Smooth muscle cell (in vitro differentiated cells): ENCODE results near the gene HSPD1. TPM values are rescaled to one million over a fixed set of nuclear protein-coding genes. Genes with fewer than 3 reads are reported as not detected.

Experiments used
- DNase-seq: peaks from one replicate; lab custom pipeline; 2025; ENCODE audit not compliant: unreplicated experiment; lab: John Stamatoyannopoulos, UW
- H2AFZ ChIP-seq: fragments of 200-600 bp; sonication (generic); 2 replicates; pipeline ENCODE4 v1.6.0; 2016; ENCODE audit warnings: antibody characterized with exemption, low read depth, mild to moderate bottlenecking
- H3F3A ChIP-seq: fragments of 200-600 bp; sonication (generic); 2 replicates; pipeline ENCODE4 v1.6.0; 2017; ENCODE audit warnings: antibody characterized with exemption, low read depth
- H3K27ac ChIP-seq: fragments of 200-600 bp; sonication (generic); 2 replicates; pipeline ENCODE4 v1.5.1; 2016; ENCODE audit warnings: low read depth, mild to moderate bottlenecking
- H3K27me3 ChIP-seq: fragments of 200-600 bp; sonication (generic); 2 replicates; pipeline ENCODE4 v1.6.1; 2016; ENCODE audit warnings: low read depth, mild to moderate bottlenecking
- H3K36me3 ChIP-seq: fragments of 200-600 bp; sonication (generic); 2 replicates; pipeline ENCODE4 v1.5.1; 2016; ENCODE audit warnings: low read depth
- H3K4me1 ChIP-seq: fragments of 200-600 bp; sonication (generic); 2 replicates; pipeline ENCODE4 v1.5.1; 2016; ENCODE audit warnings: low read depth
- H3K4me2 ChIP-seq: fragments of 200-600 bp; sonication (generic); 2 replicates; pipeline ENCODE4 v1.6.0; 2016; ENCODE audit warnings: mild to moderate bottlenecking
- H3K4me3 ChIP-seq: fragments of 200-600 bp; sonication (generic); 2 replicates; pipeline ENCODE4 v1.5.1; 2016; ENCODE audit warnings: mild to moderate bottlenecking
- H3K79me2 ChIP-seq: fragments of 200-600 bp; sonication (generic); 2 replicates; pipeline ENCODE4 v1.6.0; 2016; ENCODE audit warnings: low read depth, mild to moderate bottlenecking
- H3K9ac ChIP-seq: fragments of 200-600 bp; sonication (generic); 2 replicates; pipeline ENCODE4 v1.6.0; 2016; ENCODE audit warnings: low read depth
- H3K9me3 ChIP-seq: fragments of 200-600 bp; sonication (generic); replicated peaks from 2 replicates; pipeline ENCODE4 v1.5.1; 2016; ENCODE audit warnings: low read depth
- H4K20me1 ChIP-seq: fragments of 200-600 bp; sonication (generic); 2 replicates; pipeline ENCODE4 v1.6.0; 2016; ENCODE audit warnings: low read depth
- WGBS: methylation state at CpG from one replicate; pipeline ENCODE4 v1.1.7; 2016; ENCODE audit warnings: low lambda C conversion rate; 5-methylcytosine and 5-hydroxymethylcytosine counted together
- polyA plus RNA-seq: library from polyadenylated mRNA; unstranded; fragments of >200 nt; fragmentation: Nextera tagmentation; extraction: Ambion mirVana; gene quantifications from 2 replicates; pipeline ENCODE4 v1.2.1, GENCODE V29; 2016
- total RNA-seq: library from RNA; depleted of rRNA; stranded (reverse); fragments of >200 nt; gene quantifications from 2 replicates; pipeline ENCODE4 v1.2.3, GENCODE V29; 2014
- TF ChIP-seq, protein P1 (sequence below): fragments of 200-600 bp; sonication (generic); IDR thresholded peaks from 2 replicates; pipeline ENCODE4 v1.5.1; 2017; ENCODE audit warnings: borderline replicate concordance, mild to moderate bottlenecking, antibody characterized with exemption; ENCODE audit not compliant: insufficient read depth, poor library complexity, severe bottlenecking

Gene HSPD1
- total and polyA plus RNA-seq, 2 experiments from 2014 or later = 142 to 145 TPM

- Histone ChIP-seq H3K9me3 (no peaks in the 10 kb centered on the region), H3K27ac (peak overlapping the region; percentile 58), H3F3A (peaks cover 7% of the 10 kb centered on the region), H3K27me3 (no peaks in the 10 kb centered on the region), H3K9ac (peak overlapping the region; percentile 92), H3K4me3 (peak overlapping the region; percentile 97), H3K36me3 (no peaks in the 10 kb centered on the region), H2AFZ (peak overlapping the region; percentile 84), H4K20me1 (peaks cover 47% of the 10 kb centered on the region), H3K4me1 (peaks cover 18% of the 10 kb centered on the region), H3K4me2 (peak overlapping the region; percentile 90), H3K79me2 (peaks cover 55% of the 10 kb centered on the region)
- no peak for DNase-seq
- TF ChIP-seq, protein P1, sequence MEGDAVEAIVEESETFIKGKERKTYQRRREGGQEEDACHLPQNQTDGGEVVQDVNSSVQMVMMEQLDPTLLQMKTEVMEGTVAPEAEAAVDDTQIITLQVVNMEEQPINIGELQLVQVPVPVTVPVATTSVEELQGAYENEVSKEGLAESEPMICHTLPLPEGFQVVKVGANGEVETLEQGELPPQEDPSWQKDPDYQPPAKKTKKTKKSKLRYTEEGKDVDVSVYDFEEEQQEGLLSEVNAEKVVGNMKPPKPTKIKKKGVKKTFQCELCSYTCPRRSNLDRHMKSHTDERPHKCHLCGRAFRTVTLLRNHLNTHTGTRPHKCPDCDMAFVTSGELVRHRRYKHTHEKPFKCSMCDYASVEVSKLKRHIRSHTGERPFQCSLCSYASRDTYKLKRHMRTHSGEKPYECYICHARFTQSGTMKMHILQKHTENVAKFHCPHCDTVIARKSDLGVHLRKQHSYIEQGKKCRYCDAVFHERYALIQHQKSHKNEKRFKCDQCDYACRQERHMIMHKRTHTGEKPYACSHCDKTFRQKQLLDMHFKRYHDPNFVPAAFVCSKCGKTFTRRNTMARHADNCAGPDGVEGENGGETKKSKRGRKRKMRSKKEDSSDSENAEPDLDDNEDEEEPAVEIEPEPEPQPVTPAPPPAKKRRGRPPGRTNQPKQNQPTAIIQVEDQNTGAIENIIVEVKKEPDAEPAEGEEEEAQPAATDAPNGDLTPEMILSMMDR = no peak
- under 1% methylated on average over 17 of the region's 17 CpGs for WGBS
Observed at GRCh38 chr2:197516393-197516761, 16.7 kb upstream of the HSPD1 start.

DNA sequence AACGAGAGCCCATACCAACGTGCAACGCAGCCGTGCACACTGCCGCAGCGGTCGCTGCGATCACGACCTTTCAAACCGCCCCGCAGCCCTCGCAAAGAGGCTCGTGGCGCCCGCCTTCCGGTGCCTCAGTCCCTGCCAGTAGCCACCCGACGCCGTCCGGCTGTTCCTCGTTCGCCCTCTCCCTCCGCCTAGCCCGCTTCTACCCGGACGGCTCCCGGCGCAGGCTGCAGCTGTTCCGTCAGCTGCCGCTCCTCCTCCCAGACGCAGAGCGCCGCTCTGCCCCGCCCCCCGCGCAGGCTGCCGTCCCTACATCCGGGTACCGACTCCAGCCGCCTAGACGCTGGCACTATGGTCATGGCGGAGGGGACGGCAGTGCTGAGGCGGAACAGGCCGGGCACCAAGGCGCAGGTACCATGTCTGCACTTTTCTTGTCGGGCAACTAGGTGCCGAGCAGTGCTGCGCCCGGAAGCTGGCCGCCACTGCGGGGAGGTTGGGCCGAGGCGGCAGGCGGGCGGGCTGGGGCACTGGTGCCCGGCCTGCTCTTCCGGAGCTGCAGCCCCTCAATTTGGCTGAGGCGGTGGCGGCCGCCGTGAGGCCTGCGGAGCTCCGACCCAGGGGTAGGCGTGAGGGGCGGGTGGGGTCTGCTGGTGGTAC, 16.2 kb upstream of the HSPD1 start, which contains the start of gene MOB4:
Gene MOB4, plus strand, starts transcription at position 328 of the 654 bp plus-strand sequence. Its CDS starts 21 bp downstream, at position 349.
- Histone ChIP-seq H4K20me1 (peaks cover 43% of the 10 kb centered on the region), H3K27me3 (no peaks in the 10 kb centered on the region), H3K9me3 (no peaks in the 10 kb centered on the region), H2AFZ (peak within 1 kb of the TSS; percentile 90), H3K79me2 (peaks cover 50% of the 10 kb centered on the region), H3F3A (peaks cover 7% of the 10 kb centered on the region), H3K27ac (peak within 1 kb of the TSS; percentile 58), H3K9ac (peak within 1 kb of the TSS; percentile 92), H3K36me3 (no peaks in the 10 kb centered on the region), H3K4me3 (peak within 1 kb of the TSS; percentile 97), H3K4me1 (peaks cover 18% of the 10 kb centered on the region), H3K4me2 (peak within 1 kb of the TSS; percentile 90)
- TF ChIP-seq, protein P1 = no peak
- peak; percentile 84 for DNase-seq
- WGBS = under 1% methylated on average over 51 of the region's 66 CpGs

- no peaks in the 10 kb centered on the region for H3K9me3 ChIP-seq
- TF ChIP-seq, protein P1 = no peak
- peak overlapping the region; percentile 97 for H3K4me3 ChIP-seq
- peaks cover 45% of the 10 kb centered on the region for H3K79me2 ChIP-seq
- H3K4me1 ChIP-seq = peaks cover 18% of the 10 kb centered on the region
- peak overlapping the region; percentile 92 for H3K9ac ChIP-seq
- peaks cover 38% of the 10 kb centered on the region for H4K20me1 ChIP-seq
- H3K27me3 ChIP-seq = no peaks in the 10 kb centered on the region
- H3K4me2 ChIP-seq = peak overlapping the region; percentile 90
- 3% methylated on average over 16 of the region's 16 CpGs for WGBS
- peak overlapping the region; percentile 90 for H2AFZ ChIP-seq
- H3K27ac ChIP-seq = peak overlapping the region; percentile 58
- DNase-seq = no peak
- H3F3A ChIP-seq = peaks cover 7% of the 10 kb centered on the region
- no peaks in the 10 kb centered on the region for H3K36me3 ChIP-seq
Observed at GRCh38 chr2:197515315-197515738, 15.7 kb upstream of the HSPD1 start.
